SK-N-MC (cell line): ENCODE data around the gene DLGAP1.

Experiments
- EZH2 ChIP-seq: fragments of 200-600 bp; sonication (generic); IDR thresholded peaks from one replicate; pipeline ENCODE4 v1.6.1; 2017; ENCODE audit warnings: antibody characterized with exemption
- FOXP2 ChIP-seq: optimal IDR thresholded peaks from 2 replicates; pipeline ENCODE3; 2011; ENCODE audit warnings: mild to moderate bottlenecking, moderate library complexity; ENCODE audit not compliant: insufficient read depth; ENCODE audit errors: extremely low read length, control extremely low read depth
- POLR2AphosphoS5 ChIP-seq: IDR thresholded peaks from 2 replicates; pipeline ENCODE4 v1.6.1; 2012; ENCODE audit warnings: mild to moderate bottlenecking, low read depth, low read length, borderline replicate concordance

DNA sequence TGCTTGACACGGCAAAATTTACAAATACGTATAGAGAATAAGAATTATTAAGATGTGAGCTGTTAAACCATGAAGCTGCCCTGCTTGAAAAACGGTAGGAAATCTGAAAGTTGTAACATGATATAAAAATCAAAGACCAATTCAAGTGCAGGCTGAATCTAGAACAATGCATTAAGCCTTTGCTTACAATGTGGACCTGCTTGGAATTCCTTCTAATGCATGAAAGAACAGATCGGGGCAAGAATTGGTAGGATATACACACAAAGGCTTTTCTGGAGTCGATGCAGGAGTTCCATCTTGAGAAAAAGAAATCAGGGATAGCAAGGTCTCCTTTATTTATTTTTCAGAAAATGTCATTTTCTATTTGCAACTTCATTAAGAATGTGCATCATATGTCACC lies 136.8 kb downstream of the DLGAP1 start:
- TF ChIP-seq POLR2AphosphoS5 = no peak
- TF ChIP-seq EZH2 = no peak
- TF ChIP-seq FOXP2 = no peak
